ENCODE results near the gene ZNF768. TPM values are rescaled to one million over a fixed set of nuclear protein-coding genes. Genes with fewer than 3 reads are reported as not detected.
"Not testable (repeated sequence)": the region's sequence is repeated elsewhere in the genome, so short reads cannot be mapped to it uniquely, and the experiment has no call there.

The ZNF768 gene
- total and polyA plus RNA-seq, 2 experiments from 2014 or later: 25.2 to 37.6 TPM

DNA sequence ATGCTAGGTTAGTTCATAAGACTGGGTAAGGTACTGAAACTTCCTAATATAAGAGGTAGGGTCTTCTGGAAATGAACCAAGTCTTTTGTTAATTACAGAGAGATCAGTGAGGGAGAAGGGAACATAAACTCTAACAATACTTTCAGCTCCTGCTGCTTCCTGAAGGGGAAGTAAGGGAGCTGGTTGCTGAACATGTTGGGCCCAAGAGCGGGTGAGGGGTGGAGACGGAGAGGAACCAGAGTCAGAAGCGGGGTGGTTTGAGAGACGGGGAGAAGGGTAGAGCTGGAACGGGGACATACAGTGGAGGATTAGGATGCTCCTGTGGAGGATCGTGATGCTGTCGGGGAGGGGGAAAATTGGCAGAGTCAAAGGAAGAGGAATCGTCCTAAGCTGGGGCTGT, 19.7 kb upstream of the ZNF768 start:
- Histone ChIP-seq H3K4me3 (no peak overlapping the region), H3K9me2 (replicated peaks; ENCODE audit: insufficient read depth) (no peaks in the 10 kb centered on the region), H2AFZ (no peak overlapping the region), H3K36me3 (replicated peaks; ENCODE audit: insufficient read depth, low read depth) (no peaks in the 10 kb centered on the region), H3K4me2 (no peak overlapping the region), H3K9me3 (ENCODE audit: low read depth) (no peaks in the 10 kb centered on the region), H3K27ac (no peak overlapping the region), H4K20me1 (ENCODE audit: insufficient read depth, poor library complexity, severe bottlenecking) (no peaks in the 10 kb centered on the region), H3K4me1 (ENCODE audit: insufficient read depth) (peaks cover 32% of the 10 kb centered on the region), H3K27me3 (no peaks in the 10 kb centered on the region), H3K79me2 (peaks cover 34% of the 10 kb centered on the region)
- WGBS (ENCODE audit: low lambda C conversion rate, missing lambda C conversion rate): 84% methylated on average over 8 of the region's 8 CpGs
- no peak for DNase-seq (ENCODE audit: low spot score)
- TF ChIP-seq CTCF (IDR thresholded peaks at IDR 0.05; ENCODE audit: poor library complexity) (no peak), EZH2phosphoT487 (IDR thresholded peaks at IDR 0.05; ENCODE audit: low read depth, severe bottlenecking, unreplicated experiment) (no peak), EZH2 (IDR thresholded peaks at IDR 0.05; ENCODE audit: borderline replicate concordance) (no peak)

- H3K27ac ChIP-seq: peak overlapping the region; percentile 99
- TF ChIP-seq EZH2phosphoT487 (IDR thresholded peaks at IDR 0.05; ENCODE audit: low read depth, severe bottlenecking, unreplicated experiment): no peak
- TF ChIP-seq CTCF (IDR thresholded peaks at IDR 0.05; ENCODE audit: poor library complexity): no peak
- no peak for TF ChIP-seq EZH2 (IDR thresholded peaks at IDR 0.05; ENCODE audit: borderline replicate concordance)
- H3K9me3 ChIP-seq (ENCODE audit: low read depth): no peaks in the 10 kb centered on the region
- no peak overlapping the region for H3K4me3 ChIP-seq
- peak overlapping the region; percentile 70 for H3K4me2 ChIP-seq
- H3K9me2 ChIP-seq (replicated peaks; ENCODE audit: insufficient read depth): no peaks in the 10 kb centered on the region
- H4K20me1 ChIP-seq (ENCODE audit: insufficient read depth, poor library complexity, severe bottlenecking): no peaks in the 10 kb centered on the region
- H3K27me3 ChIP-seq: no peaks in the 10 kb centered on the region
- H3K79me2 ChIP-seq: peaks cover 25% of the 10 kb centered on the region
- peaks cover 22% of the 10 kb centered on the region for H3K4me1 ChIP-seq (ENCODE audit: insufficient read depth)
- H2AFZ ChIP-seq: no peak overlapping the region
- 77% methylated on average over 5 of the region's 5 CpGs for WGBS (ENCODE audit: low lambda C conversion rate, missing lambda C conversion rate)
- DNase-seq (ENCODE audit: low spot score): no peak
- H3K36me3 ChIP-seq (replicated peaks; ENCODE audit: insufficient read depth, low read depth): no peaks in the 10 kb centered on the region
These were observed 16.7 kb upstream of the ZNF768 start for GRCh38 chr16:30543067-30543466.

- Histone ChIP-seq H3K36me3 (replicated peaks; ENCODE audit: insufficient read depth, low read depth) (no peaks in the 10 kb centered on the region), H2AFZ (no peak overlapping the region), H3K4me1 (ENCODE audit: insufficient read depth) (peaks cover 24% of the 10 kb centered on the region), H3K27me3 (no peaks in the 10 kb centered on the region), H3K27ac (peak overlapping the region; percentile 99), H3K4me2 (peak overlapping the region; percentile 70), H3K9me2 (replicated peaks; ENCODE audit: insufficient read depth) (no peaks in the 10 kb centered on the region), H4K20me1 (ENCODE audit: insufficient read depth, poor library complexity, severe bottlenecking) (no peaks in the 10 kb centered on the region), H3K79me2 (peaks cover 27% of the 10 kb centered on the region), H3K4me3 (no peak overlapping the region), H3K9me3 (ENCODE audit: low read depth) (no peaks in the 10 kb centered on the region)
- 20% methylated on average over 10 of the region's 10 CpGs for WGBS (ENCODE audit: low lambda C conversion rate, missing lambda C conversion rate)
- DNase-seq (ENCODE audit: low spot score): peak; percentile 75
- TF ChIP-seq EZH2phosphoT487 (IDR thresholded peaks at IDR 0.05; ENCODE audit: low read depth, severe bottlenecking, unreplicated experiment) (no peak), EZH2 (IDR thresholded peaks at IDR 0.05; ENCODE audit: borderline replicate concordance) (no peak), CTCF (IDR thresholded peaks at IDR 0.05; ENCODE audit: poor library complexity) (no peak)
These were observed 15.3 kb upstream of the ZNF768 start for GRCh38 chr16:30541502-30542329.

DNA sequence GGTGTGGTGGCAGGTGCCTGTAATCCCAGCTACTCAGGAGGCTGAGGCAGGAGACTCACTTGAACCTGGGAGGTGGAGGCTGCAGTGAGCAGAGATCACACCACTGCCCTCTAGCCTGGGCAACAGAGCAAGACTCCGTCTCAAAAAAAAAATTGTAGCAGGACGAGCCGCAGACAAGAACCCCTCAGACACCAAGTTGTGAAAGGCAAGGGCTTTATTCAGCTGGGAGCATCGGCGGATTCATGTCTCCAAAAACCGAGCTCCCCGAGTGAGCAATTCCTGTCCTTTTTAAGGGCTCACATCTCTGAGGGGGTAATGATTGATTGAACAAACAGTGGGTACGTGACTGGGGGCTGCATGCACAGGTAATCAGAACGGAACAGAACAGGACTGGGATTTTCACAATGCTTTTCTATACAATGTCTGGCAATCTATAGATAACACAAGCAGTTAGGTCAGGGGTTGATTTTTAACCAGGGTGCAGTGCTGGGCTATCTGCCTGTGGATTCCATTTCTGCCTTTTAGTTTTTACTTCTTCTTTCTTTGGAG, 14.6 kb upstream of the ZNF768 start:
- not testable (repeated sequence) for H3K27me3 ChIP-seq; H3K36me3 ChIP-seq (replicated peaks; ENCODE audit: insufficient read depth, low read depth); H3K9me3 ChIP-seq (ENCODE audit: low read depth); H2AFZ ChIP-seq; H4K20me1 ChIP-seq (ENCODE audit: insufficient read depth, poor library complexity, severe bottlenecking); DNase-seq (ENCODE audit: low spot score); H3K9me2 ChIP-seq (replicated peaks; ENCODE audit: insufficient read depth); H3K4me3 ChIP-seq
- peaks cover 31% of the 10 kb centered on the region for H3K4me1 ChIP-seq (ENCODE audit: insufficient read depth)
- peak overlapping the region; percentile 99 for H3K27ac ChIP-seq
- H3K4me2 ChIP-seq: peak overlapping the region; percentile 70
- WGBS (ENCODE audit: low lambda C conversion rate, missing lambda C conversion rate): 38% methylated on average over 9 of the region's 9 CpGs
- H3K79me2 ChIP-seq: peaks cover 34% of the 10 kb centered on the region

GRCh38 chr16:30539986-30540526, 13.7 kb upstream of the ZNF768 start:
- Histone ChIP-seq H3K4me1 (ENCODE audit: insufficient read depth) (peaks cover 37% of the 10 kb centered on the region), H3K27ac (peak overlapping the region; percentile 99), H3K79me2 (peaks cover 36% of the 10 kb centered on the region)
- H2AFZ ChIP-seq; H3K36me3 ChIP-seq (replicated peaks; ENCODE audit: insufficient read depth, low read depth); H4K20me1 ChIP-seq (ENCODE audit: insufficient read depth, poor library complexity, severe bottlenecking); H3K27me3 ChIP-seq; H3K4me3 ChIP-seq; H3K9me3 ChIP-seq (ENCODE audit: low read depth); H3K9me2 ChIP-seq (replicated peaks; ENCODE audit: insufficient read depth); H3K4me2 ChIP-seq; DNase-seq (ENCODE audit: low spot score): not testable (repeated sequence)
- 85% methylated on average over 13 of the region's 13 CpGs for WGBS (ENCODE audit: low lambda C conversion rate, missing lambda C conversion rate)

All from hepatocyte (in vitro differentiated cells).